ENCODE measurements around the gene LRRC8C.

DNA sequence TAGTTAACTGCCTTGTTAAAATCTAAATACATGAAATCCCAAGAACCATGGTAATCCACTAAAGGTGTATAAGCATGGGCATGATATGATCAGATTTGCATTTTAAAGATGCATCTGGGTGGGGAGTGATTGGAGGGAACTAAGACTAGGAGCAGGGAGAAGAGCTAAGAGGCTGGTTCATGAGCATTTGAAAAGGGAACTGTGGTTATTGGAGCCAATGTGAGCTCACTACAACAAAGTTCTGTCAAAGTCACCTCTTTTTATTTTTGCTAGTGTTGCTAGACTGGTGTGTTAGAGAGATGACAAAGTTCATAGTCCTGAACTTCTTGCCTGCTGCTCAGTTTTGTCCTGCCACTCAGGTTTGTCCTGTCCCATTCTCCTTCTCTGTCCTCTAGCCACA lies 120.8 kb downstream of the LRRC8C start:
- TF ChIP-seq CTCF (IDR thresholded peaks at IDR 0.05; ENCODE audit: low read depth, low read length, missing input control) (no peak), YY1 (IDR thresholded peaks at IDR 0.05) (no peak), GABPA (IDR thresholded peaks at IDR 0.05 in 1 of 2, conservative IDR thresholded peaks at IDR 0.05 in 1 of 2) (no peak), SP1 (IDR thresholded peaks at IDR 0.05) (no peak), HNF4G (IDR thresholded peaks at IDR 0.05) (no peak), EGR1 (IDR thresholded peaks at IDR 0.05; ENCODE audit: low read depth in 2 of 2) (no peak), JUND (IDR thresholded peaks at IDR 0.05) (no peak), RAD21 (IDR thresholded peaks at IDR 0.05) (no peak), FOXA1 (IDR thresholded peaks at IDR 0.05) (no peak), TAF1 (conservative IDR thresholded peaks at IDR 0.05) (no peak), HNF4A (conservative IDR thresholded peaks at IDR 0.05) (no peak)
- TF ChIP-seq, protein P1, sequence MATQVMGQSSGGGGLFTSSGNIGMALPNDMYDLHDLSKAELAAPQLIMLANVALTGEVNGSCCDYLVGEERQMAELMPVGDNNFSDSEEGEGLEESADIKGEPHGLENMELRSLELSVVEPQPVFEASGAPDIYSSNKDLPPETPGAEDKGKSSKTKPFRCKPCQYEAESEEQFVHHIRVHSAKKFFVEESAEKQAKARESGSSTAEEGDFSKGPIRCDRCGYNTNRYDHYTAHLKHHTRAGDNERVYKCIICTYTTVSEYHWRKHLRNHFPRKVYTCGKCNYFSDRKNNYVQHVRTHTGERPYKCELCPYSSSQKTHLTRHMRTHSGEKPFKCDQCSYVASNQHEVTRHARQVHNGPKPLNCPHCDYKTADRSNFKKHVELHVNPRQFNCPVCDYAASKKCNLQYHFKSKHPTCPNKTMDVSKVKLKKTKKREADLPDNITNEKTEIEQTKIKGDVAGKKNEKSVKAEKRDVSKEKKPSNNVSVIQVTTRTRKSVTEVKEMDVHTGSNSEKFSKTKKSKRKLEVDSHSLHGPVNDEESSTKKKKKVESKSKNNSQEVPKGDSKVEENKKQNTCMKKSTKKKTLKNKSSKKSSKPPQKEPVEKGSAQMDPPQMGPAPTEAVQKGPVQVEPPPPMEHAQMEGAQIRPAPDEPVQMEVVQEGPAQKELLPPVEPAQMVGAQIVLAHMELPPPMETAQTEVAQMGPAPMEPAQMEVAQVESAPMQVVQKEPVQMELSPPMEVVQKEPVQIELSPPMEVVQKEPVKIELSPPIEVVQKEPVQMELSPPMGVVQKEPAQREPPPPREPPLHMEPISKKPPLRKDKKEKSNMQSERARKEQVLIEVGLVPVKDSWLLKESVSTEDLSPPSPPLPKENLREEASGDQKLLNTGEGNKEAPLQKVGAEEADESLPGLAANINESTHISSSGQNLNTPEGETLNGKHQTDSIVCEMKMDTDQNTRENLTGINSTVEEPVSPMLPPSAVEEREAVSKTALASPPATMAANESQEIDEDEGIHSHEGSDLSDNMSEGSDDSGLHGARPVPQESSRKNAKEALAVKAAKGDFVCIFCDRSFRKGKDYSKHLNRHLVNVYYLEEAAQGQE (IDR thresholded peaks at IDR 0.05): no peak
- TF ChIP-seq, protein P2, sequence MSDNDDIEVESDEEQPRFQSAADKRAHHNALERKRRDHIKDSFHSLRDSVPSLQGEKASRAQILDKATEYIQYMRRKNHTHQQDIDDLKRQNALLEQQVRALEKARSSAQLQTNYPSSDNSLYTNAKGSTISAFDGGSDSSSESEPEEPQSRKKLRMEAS (IDR thresholded peaks at IDR 0.05): no peak
- TF ChIP-seq, protein P3, sequence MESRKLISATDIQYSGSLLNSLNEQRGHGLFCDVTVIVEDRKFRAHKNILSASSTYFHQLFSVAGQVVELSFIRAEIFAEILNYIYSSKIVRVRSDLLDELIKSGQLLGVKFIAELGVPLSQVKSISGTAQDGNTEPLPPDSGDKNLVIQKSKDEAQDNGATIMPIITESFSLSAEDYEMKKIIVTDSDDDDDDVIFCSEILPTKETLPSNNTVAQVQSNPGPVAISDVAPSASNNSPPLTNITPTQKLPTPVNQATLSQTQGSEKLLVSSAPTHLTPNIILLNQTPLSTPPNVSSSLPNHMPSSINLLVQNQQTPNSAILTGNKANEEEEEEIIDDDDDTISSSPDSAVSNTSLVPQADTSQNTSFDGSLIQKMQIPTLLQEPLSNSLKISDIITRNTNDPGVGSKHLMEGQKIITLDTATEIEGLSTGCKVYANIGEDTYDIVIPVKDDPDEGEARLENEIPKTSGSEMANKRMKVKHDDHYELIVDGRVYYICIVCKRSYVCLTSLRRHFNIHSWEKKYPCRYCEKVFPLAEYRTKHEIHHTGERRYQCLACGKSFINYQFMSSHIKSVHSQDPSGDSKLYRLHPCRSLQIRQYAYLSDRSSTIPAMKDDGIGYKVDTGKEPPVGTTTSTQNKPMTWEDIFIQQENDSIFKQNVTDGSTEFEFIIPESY (IDR thresholded peaks at IDR 0.05): no peak

Measured in liver (tissue), 3 donors.